HUES48 (cell line): ENCODE data around the gene C1S.

ENCODE experiments used
- H3K27ac ChIP-seq: one replicate; pipeline ENCODE4 v1.7.0; 2013; ENCODE audit warnings: low read depth, low read length, inconsistent platforms
- H3K27me3 ChIP-seq: 2 replicates; pipeline ENCODE4 v1.6.1; 2013; ENCODE audit warnings: mild to moderate bottlenecking, low read length; ENCODE audit not compliant: control insufficient read depth, insufficient read depth
- H3K36me3 ChIP-seq: 2 replicates; pipeline ENCODE4 v1.6.1; 2013; ENCODE audit warnings: low read length; ENCODE audit not compliant: control insufficient read depth, insufficient read depth
- H3K4me1 ChIP-seq: 2 replicates; pipeline ENCODE4 v1.6.1; 2013; ENCODE audit warnings: mild to moderate bottlenecking, low read length; ENCODE audit not compliant: control insufficient read depth, insufficient read depth
- H3K4me3 ChIP-seq: 2 replicates; pipeline ENCODE4 v1.5.1; 2013; ENCODE audit warnings: mild to moderate bottlenecking, low read depth, low read length
- H3K9ac ChIP-seq: 2 replicates; pipeline ENCODE4 v1.6.1; 2013; ENCODE audit warnings: mild to moderate bottlenecking, low read depth, low read length, moderate library complexity
- H3K9me3 ChIP-seq: 2 replicates; pipeline ENCODE4 v1.6.1; 2013; ENCODE audit warnings: low read length; ENCODE audit not compliant: control insufficient read depth, insufficient read depth

C1S gene

GRCh38 chr12:7075939-7076338 is 15.4 kb downstream of the C1S start:
- Histone ChIP-seq H3K4me1 (no peaks in the 10 kb centered on the region), H3K4me3 (no peak overlapping the region), H3K27ac (no peak overlapping the region), H3K27me3 (no peaks in the 10 kb centered on the region), H3K9me3 (no peaks in the 10 kb centered on the region), H3K36me3 (no peaks in the 10 kb centered on the region), H3K9ac (no peak overlapping the region)

GRCh38 chr12:7076493-7076892 is 16.0 kb downstream of the C1S start:
- no peak overlapping the region for H3K9ac ChIP-seq
- H3K36me3 ChIP-seq = no peaks in the 10 kb centered on the region
- H3K9me3 ChIP-seq = no peaks in the 10 kb centered on the region
- no peak overlapping the region for H3K27ac ChIP-seq
- no peaks in the 10 kb centered on the region for H3K4me1 ChIP-seq
- no peak overlapping the region for H3K4me3 ChIP-seq
- H3K27me3 ChIP-seq = no peaks in the 10 kb centered on the region

GRCh38 chr12:7078163-7078562 is 17.6 kb downstream of the C1S start:
- 0 out of 2 replicates have a peak, but pooled peaks cover 2% of the 10 kb centered on the region for H3K36me3 ChIP-seq
- no peak overlapping the region for H3K27ac ChIP-seq
- H3K9me3 ChIP-seq = no peaks in the 10 kb centered on the region
- no peaks in the 10 kb centered on the region for H3K27me3 ChIP-seq
- H3K4me3 ChIP-seq = no peak overlapping the region
- H3K4me1 ChIP-seq = no peaks in the 10 kb centered on the region
- H3K9ac ChIP-seq = no peak overlapping the region

GRCh38 chr12:7079826-7080125 is 19.3 kb downstream of the C1S start:
- Histone ChIP-seq H3K9me3 (no peaks in the 10 kb centered on the region), H3K27ac (no peak overlapping the region), H3K9ac (no peak overlapping the region), H3K36me3 (0 out of 2 replicates have a peak, but pooled peaks cover 5% of the 10 kb centered on the region), H3K4me3 (no peak overlapping the region), H3K4me1 (no peaks in the 10 kb centered on the region), H3K27me3 (no peaks in the 10 kb centered on the region)

- Histone ChIP-seq H3K4me3 (no peak overlapping the region), H3K9ac (no peak overlapping the region), H3K36me3 (0 out of 2 replicates have a peak, but pooled peaks cover 5% of the 10 kb centered on the region), H3K27me3 (no peaks in the 10 kb centered on the region), H3K4me1 (no peaks in the 10 kb centered on the region), H3K27ac (no peak overlapping the region), H3K9me3 (no peaks in the 10 kb centered on the region; the same call in 1 of the 2 replicates)
Observed at GRCh38 chr12:7081037-7081436, 20.5 kb downstream of the C1S start.

GRCh38 chr12:7083125-7083524 is 22.6 kb downstream of the C1S start:
- 0 out of 2 replicates have a peak, but pooled peaks cover 5% of the 10 kb centered on the region for H3K36me3 ChIP-seq
- H3K4me3 ChIP-seq = no peak overlapping the region
- no peak overlapping the region for H3K9ac ChIP-seq
- H3K4me1 ChIP-seq = no peaks in the 10 kb centered on the region
- H3K27ac ChIP-seq = no peak overlapping the region
- no peaks in the 10 kb centered on the region; the same call in 1 of the 2 replicates for H3K9me3 ChIP-seq
- no peaks in the 10 kb centered on the region for H3K27me3 ChIP-seq

- H3K4me1 ChIP-seq = peaks cover 11% of the 10 kb centered on the region
- H3K4me3 ChIP-seq = no peak overlapping the region
- no peaks in the 10 kb centered on the region; the same call in 1 of the 2 replicates for H3K27me3 ChIP-seq
- H3K36me3 ChIP-seq = no peaks in the 10 kb centered on the region
- H3K27ac ChIP-seq = no peak overlapping the region
- H3K9ac ChIP-seq = no peak overlapping the region
- H3K9me3 ChIP-seq = no peaks in the 10 kb centered on the region; the same call in 1 of the 2 replicates
Observed at GRCh38 chr12:7089196-7089871, 28.8 kb downstream of the C1S start.

GRCh38 chr12:7090222-7090998 is 29.9 kb downstream of the C1S start:
- Histone ChIP-seq H3K27me3 (no peaks in the 10 kb centered on the region; the same call in 1 of the 2 replicates), H3K4me3 (no peak overlapping the region), H3K4me1 (peaks cover 11% of the 10 kb centered on the region), H3K9ac (no peak overlapping the region), H3K9me3 (no peaks in the 10 kb centered on the region; the same call in 1 of the 2 replicates), H3K27ac (no peak overlapping the region), H3K36me3 (no peaks in the 10 kb centered on the region)

- Histone ChIP-seq H3K9me3 (no peaks in the 10 kb centered on the region), H3K4me3 (no peak overlapping the region), H3K4me1 (peaks cover 11% of the 10 kb centered on the region), H3K9ac (no peak overlapping the region), H3K27ac (no peak overlapping the region), H3K27me3 (no peaks in the 10 kb centered on the region; the same call in 1 of the 2 replicates), H3K36me3 (no peaks in the 10 kb centered on the region)
Observed at GRCh38 chr12:7091171-7091570, 30.7 kb downstream of the C1S start.

- peaks cover 11% of the 10 kb centered on the region for H3K4me1 ChIP-seq
- H3K9ac ChIP-seq = no peak overlapping the region
- H3K27me3 ChIP-seq = no peaks in the 10 kb centered on the region; the same call in 1 of the 2 replicates
- H3K36me3 ChIP-seq = no peaks in the 10 kb centered on the region
- no peak overlapping the region for H3K27ac ChIP-seq
- 0 out of 2 replicates have a peak overlapping the region, but pooled peaks have one; percentile 45 for H3K4me3 ChIP-seq
- H3K9me3 ChIP-seq = no peaks in the 10 kb centered on the region
Observed at GRCh38 chr12:7091660-7092228, 31.2 kb downstream of the C1S start.
